A673 (cell line): Measurements from ENCODE around the gene CAMK4.

Experiments used
- CTCF ChIP-seq: fragments of 300-800, 200-600 bp; sonication (generic); conservative IDR thresholded peaks from 2 replicates; pipeline ENCODE4 v1.5.1; 2017; ENCODE audit warnings: low read depth, mild to moderate bottlenecking, antibody characterized with exemption, low read length, moderate library complexity, mixed read lengths
- EZH2 ChIP-seq: fragments of 200-600 bp; sonication (generic); IDR thresholded peaks from 2 replicates; pipeline ENCODE4 v1.6.1; 2017; ENCODE audit warnings: borderline replicate concordance, low read depth, mild to moderate bottlenecking, mixed read lengths, antibody characterized with exemption, low read length; ENCODE audit not compliant: poor library complexity, severe bottlenecking

- no peak for TF ChIP-seq CTCF
- no peak for TF ChIP-seq EZH2
These were observed 6.9 kb downstream of the CAMK4 start for GRCh38 chr5:111231119-111231518.
